ENCODE results near the gene PARP9. TPM values are rescaled to one million over a fixed set of nuclear protein-coding genes. Genes with fewer than 3 reads are reported as not detected.

The PARP9 gene
- total RNA-seq, 1 donor from 2014 or later, result 152 TPM

GRCh38 chr3:122576174-122576940 is 12.3 kb upstream of the PARP9 start:
- intact Hi-C loops (cut with micrococcal nuclease), result no loop called here

GRCh38 chr3:122572940-122573412 is 8.9 kb upstream of the PARP9 start:
- intact Hi-C loops (cut with micrococcal nuclease), result no loop called here

GRCh38 chr3:122568755-122569154 is 4.7 kb upstream of the PARP9 start:
- intact Hi-C loops (cut with micrococcal nuclease), result loop anchor here (10.0 kb wide), 1 partner anchor 636 kb away; the partner anchor contains the start of gene SEC22A

GRCh38 chr3:122568131-122568530 is 4.0 kb upstream of the PARP9 start:
- intact Hi-C loops (cut with micrococcal nuclease), result loop anchor here (10.0 kb wide), 1 partner anchor 637 kb away; the partner anchor contains the start of gene SEC22A

- intact Hi-C loops (cut with micrococcal nuclease), result loop anchor here (1.0 to 10.0 kb wide), 11 partner anchors 14 to 1017 kb away; partner anchors contain the start of genes EAF2, GOLGB1, HSPBAP1 and IQCB1
Measured at GRCh38 chr3:122563717-122564025, 429 bp downstream of the PARP9 start.

- intact Hi-C loops (cut with micrococcal nuclease), result loop anchor here (10.0 kb wide), 1 partner anchor 642 kb away; the partner anchor contains the start of gene SEC22A
Measured at GRCh38 chr3:122562923-122563716, 980 bp downstream of the PARP9 start.

- intact Hi-C loops (cut with micrococcal nuclease), result loop anchor here (1.0 to 10.0 kb wide), 4 partner anchors 50 to 1014 kb away; partner anchors contain the start of gene SEC22A
Measured at GRCh38 chr3:122560680-122561079, 3.4 kb downstream of the PARP9 start.

GRCh38 chr3:122559906-122560305 is 4.2 kb downstream of the PARP9 start:
- intact Hi-C loops (cut with micrococcal nuclease), result loop anchor here (1.0 to 10.0 kb wide), 4 partner anchors 50 to 1014 kb away; partner anchors contain the start of gene SEC22A

- intact Hi-C loops (cut with micrococcal nuclease), result no loop called here
Measured at GRCh38 chr3:122558605-122559004, 5.5 kb downstream of the PARP9 start.

GRCh38 chr3:122557356-122557755 is 6.7 kb downstream of the PARP9 start:
- intact Hi-C loops (cut with micrococcal nuclease), result no loop called here

- intact Hi-C loops (cut with micrococcal nuclease), result no loop called here
Measured at GRCh38 chr3:122555275-122556071, 8.6 kb downstream of the PARP9 start.

GRCh38 chr3:122553171-122553570 is 10.9 kb downstream of the PARP9 start:
- intact Hi-C loops (cut with micrococcal nuclease), result no loop called here

GRCh38 chr3:122548619-122549018 is 15.5 kb downstream of the PARP9 start:
- intact Hi-C loops (cut with micrococcal nuclease), result no loop called here

GRCh38 chr3:122548076-122548475 is 16.0 kb downstream of the PARP9 start:
- intact Hi-C loops (cut with micrococcal nuclease), result no loop called here

GRCh38 chr3:122546151-122546550 is 17.9 kb downstream of the PARP9 start:
- intact Hi-C loops (cut with micrococcal nuclease), result no loop called here

GRCh38 chr3:122538956-122539490 is 25.1 kb downstream of the PARP9 start:
- intact Hi-C loops (cut with micrococcal nuclease), result no loop called here

- intact Hi-C loops (cut with micrococcal nuclease), result no loop called here
Measured at GRCh38 chr3:122536632-122537001, 27.5 kb downstream of the PARP9 start.

GRCh38 chr3:122535964-122536631 is 28.0 kb downstream of the PARP9 start:
- intact Hi-C loops (cut with micrococcal nuclease), result loop anchor here (2.0 kb wide), 2 partner anchors 15 to 143 kb away; no protein-coding TSS in a partner anchor

- intact Hi-C loops (cut with micrococcal nuclease), result loop anchor here (1.0 to 5.0 kb wide), 8 partner anchors 17 to 988 kb away; partner anchors contain the start of genes KPNA1 and WDR5B
Measured at GRCh38 chr3:122533931-122534334, 30.2 kb downstream of the PARP9 start.

- intact Hi-C loops (cut with micrococcal nuclease), result loop anchor here (1.0 to 5.0 kb wide), 2 partner anchors 76 to 77 kb away; no protein-coding TSS in a partner anchor
Measured at GRCh38 chr3:122533480-122533879, 30.6 kb downstream of the PARP9 start.
